GM19099 (cell line): Measurements from ENCODE around the gene GDPD5.

Experiments
- POLR2A ChIP-seq: IDR thresholded peaks from 3 replicates; pipeline ENCODE4 v1.6.1; 2011; ENCODE audit warnings: low read depth; ENCODE audit not compliant: insufficient read length; ENCODE audit errors: extremely low read depth

The GDPD5 gene

DNA sequence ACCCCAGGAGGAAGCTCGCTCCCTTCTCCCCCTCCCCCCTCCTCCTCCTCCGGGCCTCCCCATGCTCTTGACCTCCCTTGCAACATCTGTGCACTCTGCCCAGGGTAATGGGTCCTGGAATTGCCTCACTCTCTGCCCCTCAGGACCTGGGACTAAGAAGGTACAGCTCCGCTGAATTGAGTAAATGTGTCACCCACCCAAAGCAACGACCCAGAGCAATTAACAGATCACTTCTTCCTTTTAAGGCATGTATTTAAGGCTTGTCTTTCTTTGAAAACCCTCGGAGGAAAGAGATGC, 15.1 kb downstream of the GDPD5 start:
- no peak for TF ChIP-seq POLR2A

DNA sequence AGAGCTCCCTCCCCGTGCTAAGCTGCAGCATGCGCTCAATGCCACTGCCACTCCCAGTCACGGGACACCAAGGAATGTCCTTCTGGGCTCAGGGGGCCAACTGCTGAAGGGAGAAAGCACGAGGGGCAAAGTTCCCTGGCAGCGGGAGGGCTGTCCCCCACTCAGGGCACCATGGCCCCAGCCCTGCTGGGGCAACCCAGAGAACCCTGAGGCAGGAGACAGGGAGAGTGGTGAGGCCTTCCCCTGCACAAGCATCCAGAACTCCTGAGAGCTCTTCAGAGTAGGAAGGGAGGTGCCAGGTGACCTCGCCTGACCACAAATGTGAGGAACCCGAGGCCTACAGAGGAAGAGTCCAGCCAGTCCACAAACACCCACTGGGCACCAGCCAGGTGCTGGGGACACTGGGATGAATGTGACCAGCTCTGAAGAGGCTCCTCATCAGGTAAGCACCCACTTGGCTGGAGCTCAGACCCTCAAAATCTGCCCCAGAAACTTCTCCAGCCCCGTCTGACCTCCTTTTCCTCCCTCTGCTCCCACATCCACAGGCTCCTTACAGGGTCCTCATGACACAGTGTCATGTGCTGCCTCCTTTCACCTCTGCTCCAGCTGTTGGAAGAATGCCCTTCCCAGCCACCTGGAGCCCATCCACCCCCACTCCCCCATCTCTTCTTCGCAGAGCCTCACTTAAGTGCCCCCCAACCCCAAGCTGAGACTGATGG, 15.6 kb downstream of the GDPD5 start:
- no peak for TF ChIP-seq POLR2A

DNA sequence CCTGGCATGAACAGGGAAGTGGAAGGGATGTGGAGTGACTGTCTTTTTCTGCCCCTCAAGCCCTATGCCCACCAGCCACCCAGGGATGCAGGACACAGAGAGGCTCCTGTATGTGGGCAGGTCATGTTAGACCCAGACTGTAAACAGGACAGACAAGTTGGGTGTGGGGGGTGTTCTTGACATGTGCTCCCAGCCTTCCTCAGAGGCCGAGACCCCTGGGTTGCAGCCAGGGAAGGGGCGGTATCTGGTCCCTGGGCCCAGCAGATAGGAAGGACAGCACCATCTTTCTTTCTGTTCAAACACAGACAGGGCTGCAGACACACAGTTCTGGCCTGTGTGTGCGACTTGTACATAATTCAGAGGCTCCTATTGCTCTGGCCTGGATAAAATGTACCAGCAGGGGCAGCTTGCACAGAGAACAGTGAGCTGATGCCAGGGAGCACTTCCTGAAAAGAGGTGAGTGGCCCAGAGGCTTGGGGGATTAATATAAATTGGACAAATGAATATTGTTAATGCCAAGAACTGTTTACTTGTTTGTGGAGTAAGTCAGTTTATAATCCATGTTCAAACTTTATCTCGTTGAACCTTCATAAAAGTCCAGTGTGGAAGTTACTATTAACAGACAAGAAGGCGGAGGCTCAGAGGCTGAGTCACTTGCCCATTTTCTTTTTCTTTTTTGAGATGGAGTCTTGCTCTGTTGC, 16.6 kb downstream of the GDPD5 start:
- no peak for TF ChIP-seq POLR2A

DNA sequence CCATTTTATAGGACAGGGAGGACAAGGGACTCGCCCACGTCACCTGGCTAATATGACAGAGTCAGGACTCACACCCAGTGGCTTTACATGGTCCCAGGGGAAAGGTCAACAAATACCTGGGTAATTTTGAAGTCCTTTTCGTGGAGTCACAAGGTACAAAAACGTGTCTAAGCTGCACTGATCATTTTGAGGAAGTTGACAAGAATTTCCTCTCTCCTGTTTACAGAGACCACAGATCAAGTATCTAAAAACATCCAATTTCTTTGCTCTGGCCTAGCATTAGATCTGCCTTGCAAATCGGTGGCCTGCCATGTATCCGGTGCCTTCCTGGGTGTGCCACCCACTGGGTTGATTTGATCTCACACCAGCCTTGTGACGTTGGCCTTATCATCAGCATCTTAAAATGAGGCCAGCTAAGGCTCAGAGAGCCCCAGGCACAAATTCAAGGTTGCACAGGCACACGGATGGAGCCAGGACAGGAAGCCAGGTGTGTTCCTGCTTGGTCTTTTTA, 17.6 kb downstream of the GDPD5 start:
- no peak for TF ChIP-seq POLR2A

DNA sequence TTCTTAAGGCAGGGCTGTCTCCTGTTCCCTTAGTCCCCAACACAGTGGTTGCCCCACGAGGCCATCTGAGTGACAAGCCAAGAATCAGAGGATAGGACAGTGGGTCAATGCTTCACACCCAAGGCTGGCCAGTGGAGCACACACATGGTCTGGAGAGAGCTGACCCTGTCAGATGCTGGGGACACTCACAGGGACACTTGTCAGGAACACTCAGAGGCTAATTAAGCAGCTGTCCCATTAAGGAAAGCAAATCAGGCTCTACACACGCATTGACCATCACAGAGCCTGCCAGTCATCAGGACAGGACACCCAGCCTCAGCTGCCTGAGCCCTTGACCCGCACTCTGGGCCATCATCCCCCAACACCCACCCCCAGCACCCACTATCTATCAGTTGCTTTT, 18.2 kb downstream of the GDPD5 start:
- no peak for TF ChIP-seq POLR2A

DNA sequence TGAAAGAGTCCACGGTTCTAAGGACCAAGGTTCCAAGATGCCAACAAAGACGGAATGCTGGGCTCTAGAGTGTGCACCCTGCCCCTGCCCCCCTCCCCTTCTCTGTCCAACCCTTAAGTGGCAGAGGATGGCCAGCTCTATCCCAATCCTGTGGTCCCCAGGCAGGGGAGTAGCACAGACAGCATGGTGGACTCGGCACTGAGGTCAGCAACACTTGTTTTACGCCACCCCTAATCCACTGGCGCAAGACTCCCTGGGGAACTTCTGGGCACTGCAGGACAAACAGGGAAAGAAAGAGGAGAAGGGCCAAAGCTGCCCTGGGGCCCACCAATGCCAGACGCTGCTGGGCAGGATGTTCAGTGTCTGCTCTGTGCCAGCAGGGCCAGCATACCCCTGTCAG, 18.9 kb downstream of the GDPD5 start:
- no peak for TF ChIP-seq POLR2A

DNA sequence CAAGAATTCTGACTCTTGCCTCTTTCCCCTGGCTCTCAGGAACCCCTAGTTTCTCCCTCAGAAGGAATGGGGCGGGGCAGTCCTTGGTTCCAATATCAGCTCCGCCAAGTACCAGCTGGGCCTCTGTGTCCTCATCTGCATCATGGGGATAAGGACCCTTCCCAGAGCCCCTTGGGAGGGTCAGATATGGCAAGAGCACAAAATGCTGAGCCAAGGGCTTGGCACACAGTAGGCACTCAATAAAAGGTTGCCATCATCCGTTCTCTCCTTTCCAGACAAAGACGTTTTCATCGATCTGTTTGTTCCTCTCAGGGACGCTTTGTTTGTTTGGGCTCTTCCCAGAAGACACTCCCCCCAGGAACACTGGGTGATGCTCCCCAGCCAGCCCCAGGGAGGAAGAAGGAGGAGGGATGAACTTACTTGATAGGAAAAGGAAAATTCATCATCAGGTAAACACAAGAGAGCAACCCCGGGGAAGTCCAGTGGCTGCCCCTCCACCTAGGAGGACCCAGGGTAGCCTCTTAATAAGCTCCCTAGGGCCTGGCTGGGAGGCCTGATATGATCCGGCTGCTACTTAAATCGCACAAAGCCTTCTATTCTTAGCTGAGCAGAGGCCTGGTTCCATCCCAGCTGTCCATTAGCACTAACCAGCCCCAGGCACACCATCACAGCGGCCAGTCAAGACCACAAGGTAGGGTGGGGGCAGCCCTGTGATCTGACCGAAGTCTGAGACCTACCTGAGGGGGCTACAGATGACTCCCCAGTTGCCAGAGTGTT, 19.6 kb downstream of the GDPD5 start:
- TF ChIP-seq POLR2A: no peak

DNA sequence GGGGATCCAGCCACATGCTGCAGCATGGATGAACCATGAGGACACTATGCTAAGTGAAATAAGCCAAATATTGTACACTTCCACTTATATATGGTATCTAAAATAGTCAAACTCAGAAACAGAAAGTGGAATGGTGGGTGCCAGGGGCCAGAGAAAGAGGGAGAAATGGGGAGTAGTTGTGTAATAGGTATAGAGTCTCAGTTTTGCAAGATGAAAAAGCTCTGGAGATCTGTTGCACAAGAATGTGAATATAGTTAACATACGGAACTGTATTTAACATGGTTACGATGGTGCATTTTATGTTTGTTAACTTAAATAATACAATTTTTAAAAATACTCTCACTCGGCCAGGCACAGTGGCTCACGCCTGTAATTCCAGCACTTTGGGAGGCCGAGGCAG, 21.2 kb downstream of the GDPD5 start:
- TF ChIP-seq POLR2A: no peak

DNA sequence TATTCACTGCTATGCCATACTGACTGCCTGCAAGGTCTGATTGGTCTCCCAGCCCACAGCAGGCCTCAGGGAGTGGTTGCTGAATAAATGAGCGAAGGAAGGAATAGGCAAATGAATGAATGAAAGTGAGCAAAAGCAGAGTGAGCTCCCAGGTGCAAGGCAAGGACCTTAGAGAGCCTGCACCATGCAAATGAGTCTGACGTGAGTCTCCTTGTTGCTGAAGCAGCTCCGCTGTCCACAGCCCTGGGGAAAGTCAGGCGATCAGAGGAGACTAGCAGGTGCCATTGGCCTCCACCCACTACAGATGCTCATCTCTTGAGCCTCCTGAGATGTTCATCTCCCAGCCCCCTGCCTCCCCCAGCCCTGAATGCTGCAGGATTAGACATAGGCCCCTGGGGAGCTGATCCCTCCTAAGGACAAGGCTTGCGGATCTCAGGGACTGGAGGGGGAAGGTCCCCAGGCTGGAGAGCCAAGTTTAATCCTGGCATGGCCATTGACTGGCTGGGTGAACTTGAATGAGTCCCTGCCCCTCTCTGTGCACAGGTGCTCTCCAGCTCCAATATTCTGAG, 22.1 kb downstream of the GDPD5 start:
- TF ChIP-seq POLR2A: no peak

DNA sequence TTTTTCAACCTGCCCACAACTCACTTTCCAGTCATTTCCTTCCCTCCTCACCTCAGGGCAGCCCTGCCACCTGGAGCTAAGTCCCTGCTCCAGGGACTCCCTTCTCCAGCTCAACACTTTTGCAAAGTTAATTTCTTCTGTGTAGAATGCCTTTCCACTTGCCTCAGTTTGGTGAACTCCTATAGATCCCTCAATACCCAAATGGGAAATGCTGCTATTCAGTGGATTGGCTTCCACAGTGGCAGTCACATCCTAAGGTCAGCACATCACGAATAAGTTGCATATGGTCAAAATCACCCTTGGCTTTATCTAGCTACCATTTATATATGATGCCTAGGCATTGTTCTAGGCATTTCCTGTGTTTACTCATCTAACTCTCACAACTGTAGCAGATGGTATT, 23.6 kb downstream of the GDPD5 start:
- no peak for TF ChIP-seq POLR2A

DNA sequence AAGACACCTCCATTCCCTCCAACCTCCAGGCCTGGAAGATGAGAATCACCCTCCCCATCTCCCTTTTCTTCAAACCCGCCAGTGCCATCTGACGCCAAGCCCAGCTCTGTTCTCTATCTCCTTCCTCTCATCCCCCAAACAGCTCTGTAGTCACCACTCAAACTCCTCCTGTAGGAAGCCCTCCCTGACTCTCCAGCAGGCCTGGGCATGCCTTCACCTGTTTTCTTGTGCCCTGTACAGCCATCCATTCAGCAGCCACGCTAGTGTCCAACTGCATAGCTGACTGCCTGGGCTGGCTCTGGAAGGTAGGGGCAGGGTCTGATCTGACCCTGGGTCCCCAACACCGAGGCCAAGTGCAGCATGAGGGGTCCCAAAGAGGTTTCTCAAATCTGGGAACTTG, 25.0 kb downstream of the GDPD5 start:
- no peak for TF ChIP-seq POLR2A

DNA sequence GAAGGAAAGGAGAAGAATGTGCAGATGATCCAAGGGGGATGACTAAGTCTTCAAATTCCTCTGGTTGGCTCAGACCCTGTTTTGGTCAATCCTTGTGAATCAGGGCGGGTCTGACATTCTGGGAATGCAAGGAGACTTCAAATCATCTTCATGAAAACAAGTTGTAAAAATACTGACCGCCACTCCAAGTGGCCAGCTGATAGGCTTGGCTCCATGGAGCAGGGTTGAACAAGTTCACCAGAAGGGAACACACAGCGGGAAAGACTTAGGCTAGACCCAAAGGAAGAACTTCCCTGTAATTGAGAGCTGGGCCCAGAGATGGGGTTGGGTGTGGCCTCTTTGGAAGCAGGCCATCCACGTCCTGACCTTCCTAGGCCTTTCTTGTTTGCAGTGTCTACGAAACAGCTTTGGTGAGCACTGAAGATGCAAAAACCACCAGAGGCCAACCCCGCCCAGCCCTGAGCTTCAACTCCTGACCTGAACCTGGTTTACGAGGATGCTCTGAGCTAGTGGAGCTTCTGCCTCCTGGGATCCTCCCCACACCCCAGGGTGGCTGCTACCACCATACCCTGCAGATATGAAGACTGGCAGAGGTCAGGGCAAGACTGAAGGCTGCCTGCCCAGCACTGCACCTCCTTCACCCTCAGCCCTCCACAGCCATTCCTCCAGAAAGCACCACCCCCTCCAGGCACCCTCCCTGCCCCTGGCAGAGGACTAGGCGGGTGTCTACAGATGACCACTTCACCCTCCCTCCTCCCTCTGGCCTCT, 26.1 kb downstream of the GDPD5 start:
- no peak for TF ChIP-seq POLR2A

DNA sequence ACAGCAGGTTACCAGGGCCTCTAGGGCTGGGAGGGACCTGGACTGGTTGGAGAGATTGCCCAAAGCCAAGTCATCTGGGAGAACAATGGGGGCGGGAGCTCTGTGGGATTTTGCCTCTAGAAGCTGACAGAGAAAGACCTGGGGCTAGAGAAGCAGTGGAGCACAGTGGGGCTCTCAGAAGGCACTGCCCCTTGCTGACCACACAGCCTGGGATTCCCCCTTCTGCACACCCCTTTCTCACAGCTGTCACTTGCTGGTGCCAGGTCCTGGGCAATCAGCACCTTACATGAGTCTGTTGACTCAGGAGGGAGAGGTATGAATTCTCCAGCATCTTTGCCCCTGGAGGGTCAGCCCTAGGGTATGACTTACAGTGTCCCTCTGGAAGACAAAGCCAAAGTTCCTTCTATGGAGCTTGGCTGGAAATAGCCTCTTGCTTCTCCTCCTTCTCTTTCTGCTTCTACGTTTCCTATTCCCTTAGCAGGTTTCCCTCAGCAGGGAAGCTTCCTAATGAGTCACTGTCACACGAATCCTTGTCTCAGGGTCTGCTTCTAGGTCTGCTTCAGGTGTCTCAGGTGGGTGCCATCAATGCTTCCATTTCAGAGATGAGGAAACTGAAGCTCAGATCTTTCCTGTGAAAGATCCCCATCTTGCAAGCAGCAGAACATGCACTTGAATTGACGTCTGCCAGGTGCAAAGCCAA, 27.0 kb downstream of the GDPD5 start:
- TF ChIP-seq POLR2A: no peak

DNA sequence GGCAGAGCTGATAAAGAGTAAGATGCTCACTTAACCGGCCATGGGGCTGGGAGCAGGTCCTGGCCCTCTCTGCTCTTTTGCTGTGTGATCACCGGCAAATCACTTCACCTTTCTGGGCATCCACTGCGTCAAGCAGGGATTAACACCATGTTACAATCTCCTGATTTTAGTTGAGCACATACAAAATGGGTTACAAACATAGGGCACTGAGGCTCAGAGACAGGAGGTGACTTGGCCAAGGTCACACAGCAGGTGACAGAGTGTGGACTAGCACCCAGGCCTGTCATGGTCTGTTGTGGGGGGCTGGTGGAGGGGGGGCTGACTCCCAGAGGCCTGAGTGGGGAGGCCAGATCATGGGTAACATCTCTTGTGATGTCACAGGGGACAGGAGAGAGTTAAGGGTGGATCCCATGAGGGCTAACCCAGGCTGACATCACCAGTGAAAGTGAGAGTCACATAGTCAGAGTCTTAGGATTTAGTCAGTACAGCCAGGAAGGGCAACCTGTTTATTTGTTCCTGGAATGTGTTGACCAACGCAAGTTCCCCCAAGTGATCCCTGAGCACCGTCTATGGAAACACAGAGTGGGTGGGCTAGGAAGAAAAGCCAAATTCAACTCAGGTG, 27.8 kb downstream of the GDPD5 start:
- TF ChIP-seq POLR2A: no peak

DNA sequence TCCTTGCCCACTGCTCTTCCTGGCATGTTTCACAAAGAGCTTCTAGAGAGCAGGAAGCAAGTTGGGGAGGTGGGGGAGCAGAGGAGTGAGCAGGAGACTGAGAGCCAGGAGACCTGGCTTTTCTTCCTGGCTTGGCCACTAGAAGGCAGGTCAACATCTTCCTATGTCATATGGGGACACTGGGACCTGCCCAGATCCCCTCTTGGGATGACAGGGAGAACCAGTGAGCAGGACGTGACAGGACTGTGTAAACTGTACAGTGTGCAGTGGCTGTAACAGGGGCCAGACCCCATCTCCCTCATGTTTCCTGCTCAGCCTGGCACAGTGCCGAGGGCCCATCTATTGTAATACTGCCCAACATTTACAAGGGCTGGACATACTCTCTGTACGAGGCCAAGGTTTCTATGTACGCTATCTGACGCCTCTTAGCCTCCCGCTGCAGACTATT, 29.4 kb downstream of the GDPD5 start:
- TF ChIP-seq POLR2A: no peak
